Colonic mucosa (tissue), 4 donors: ENCODE results near the gene ASMTL. TPM values are rescaled to one million over a fixed set of nuclear protein-coding genes. Genes with fewer than 3 reads are reported as not detected.
"Not testable (repeated sequence)": the region's sequence is repeated elsewhere in the genome, so short reads cannot be mapped to it uniquely, and the experiment has no call there.

Source experiments
- DNase-seq: peaks from one replicate; pipeline ENCODE4 v3.0.0-alpha.2; 2020
- H3K27ac ChIP-seq: fragments of 200-600 bp; one replicate; pipeline ENCODE4 v1.8.0; 2021
- H3K27me3 ChIP-seq: fragments of 200-600 bp; one replicate; pipeline ENCODE4 v1.8.0; 2021
- H3K36me3 ChIP-seq: fragments of 200-600 bp; one replicate; pipeline ENCODE4 v1.8.0; 2021
- H3K4me1 ChIP-seq: fragments of 200-600 bp; one replicate; pipeline ENCODE4 v1.8.0; 2021; ENCODE audit warnings: mild to moderate bottlenecking
- H3K4me3 ChIP-seq: fragments of 200-600 bp; one replicate; pipeline ENCODE4 v1.8.0; 2021
- H3K9ac ChIP-seq, 2 donors: one replicate each; pipeline ENCODE4 v1.7.0; 2013; ENCODE audit warnings: control low read depth in 2 of 2, low read depth in 2 of 2, low read length in 2 of 2
- H3K9me3 ChIP-seq: fragments of 200-600 bp; one replicate; pipeline ENCODE4 v1.8.0; 2021
- CTCF ChIP-seq: fragments of 200-600 bp; IDR thresholded peaks from one replicate; pipeline ENCODE4 v1.8.0; 2022; ENCODE audit warnings: antibody characterized with exemption, mild to moderate bottlenecking
- intact Hi-C: fragments of 100-400 bp; cut with DNase I; formaldehyde crosslinking; loops from one replicate; pipeline ENCODE4 v1.14.1; 2022
- total RNA-seq, 2 donors: library from RNA; stranded (reverse); fragmentation: NEBNext Ultra II Directional in 1 of 2; extraction: Animal tissue kit (Norgen Biotek cat#: 25700) in 1 of 2; gene quantifications; one replicate each; pipeline ENCODE4 v1.2.1, GENCODE V29; 2021
- donor health status: healthy.
- donor health status: DM: no; HTN: no; CAD: no.
- donor health status: DM: no; HTN: no; CAD: no.

The ASMTL gene
- total RNA-seq, 2 donors from 2014 or later, result 17.4 to 21.6 TPM

DNA sequence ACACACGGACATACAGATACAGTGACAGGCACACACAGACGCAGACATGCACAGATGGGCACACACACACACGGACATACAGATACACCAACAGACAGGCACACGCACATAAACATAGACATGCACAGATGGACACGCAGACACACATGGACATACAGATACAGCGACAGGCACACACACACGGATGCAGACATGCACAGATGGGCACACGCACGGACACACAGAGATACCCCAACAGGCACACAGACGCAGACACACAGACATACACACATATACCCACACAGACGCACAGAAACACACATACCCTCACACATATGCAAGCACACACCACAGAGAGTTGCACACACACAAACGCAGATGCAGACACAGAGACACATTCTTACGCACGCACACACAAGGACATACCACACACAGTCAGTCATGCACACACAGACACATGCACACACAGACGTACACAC, 36.4 kb downstream of the ASMTL start:
- H3K4me3 ChIP-seq, result no peak overlapping the region
- intact Hi-C loops, result no loop called here
- H3K4me1 ChIP-seq, result no peaks in the 10 kb centered on the region
- DNase-seq, result no peak
- no peak overlapping the region for H3K27ac ChIP-seq
- no peaks in the 10 kb centered on the region for H3K36me3 ChIP-seq
- no peaks in the 10 kb centered on the region for H3K27me3 ChIP-seq
- no peak overlapping the region for H3K9ac ChIP-seq
- no peak for TF ChIP-seq CTCF
- no peaks in the 10 kb centered on the region for H3K9me3 ChIP-seq

GRCh38 chrX:1412551-1413161, 40.1 kb downstream of the ASMTL start:
- no peak for TF ChIP-seq CTCF
- DNase-seq, result no peak
- H3K4me1 ChIP-seq, result no peaks in the 10 kb centered on the region
- H3K27ac ChIP-seq, result no peak overlapping the region
- no peaks in the 10 kb centered on the region for H3K9me3 ChIP-seq
- H3K27me3 ChIP-seq, result no peaks in the 10 kb centered on the region
- H3K9ac ChIP-seq, result no peak overlapping the region
- intact Hi-C loops, result no loop called here
- no peaks in the 10 kb centered on the region for H3K36me3 ChIP-seq
- no peak overlapping the region for H3K4me3 ChIP-seq

DNA sequence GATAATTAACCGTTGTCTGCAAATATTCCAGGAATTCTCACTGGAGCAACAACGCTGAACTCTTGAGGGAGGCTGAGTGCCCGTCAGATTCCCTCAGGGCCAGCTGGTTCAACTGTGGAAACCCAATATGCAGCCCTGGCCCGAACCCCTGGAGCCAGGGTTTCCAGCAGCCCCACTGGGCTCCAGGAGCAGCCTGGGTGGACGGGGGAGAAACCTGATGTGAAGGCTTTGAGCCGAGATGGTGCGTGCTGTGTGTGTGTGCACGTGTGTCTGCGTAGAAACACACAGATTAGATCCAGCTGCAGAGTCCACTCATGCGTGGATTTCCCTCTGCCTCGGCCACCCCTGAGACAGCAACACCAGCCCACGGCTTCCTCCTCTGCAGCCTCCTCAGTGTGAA, 41.4 kb downstream of the ASMTL start:
- no peak for DNase-seq

DNA sequence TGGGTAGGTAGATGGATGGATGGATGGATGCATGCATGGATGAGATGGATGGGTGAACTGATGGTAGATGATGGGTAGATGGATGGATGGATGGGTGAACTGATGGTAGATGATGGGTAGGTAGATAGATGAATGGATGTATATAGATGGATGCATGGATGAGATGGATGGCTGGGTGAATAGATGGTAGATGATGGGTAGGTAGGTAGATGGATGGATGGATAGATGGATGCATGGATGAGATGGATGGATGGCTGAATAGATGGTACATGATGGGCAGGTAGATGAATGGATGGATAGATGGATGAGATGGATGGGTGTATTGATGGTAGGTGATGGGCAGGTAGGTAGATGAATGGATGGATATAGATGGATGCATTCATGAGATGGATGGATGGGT, 45.7 kb downstream of the ASMTL start:
- TF ChIP-seq CTCF, result no peak
- H3K27ac ChIP-seq, result no peak overlapping the region
- no peak overlapping the region for H3K4me3 ChIP-seq
- no peaks in the 10 kb centered on the region for H3K4me1 ChIP-seq
- H3K9me3 ChIP-seq, result no peaks in the 10 kb centered on the region
- intact Hi-C loops, result no loop called here
- H3K9ac ChIP-seq, result no peak overlapping the region
- H3K36me3 ChIP-seq, result no peaks in the 10 kb centered on the region
- no peaks in the 10 kb centered on the region for H3K27me3 ChIP-seq
- DNase-seq, result no peak

More for the DNA sequence above, 41.4 kb downstream of the ASMTL start:
- Histone ChIP-seq H3K27ac (no peak overlapping the region), H3K4me1 (no peaks in the 10 kb centered on the region), H3K9me3 (no peaks in the 10 kb centered on the region), H3K36me3 (no peaks in the 10 kb centered on the region), H3K4me3 (no peak overlapping the region), H3K9ac (no peak overlapping the region), H3K27me3 (no peaks in the 10 kb centered on the region)
- intact Hi-C loops, result no loop called here
- no peak for TF ChIP-seq CTCF

- H3K36me3 ChIP-seq, H3K4me1 ChIP-seq, H3K9me3 ChIP-seq, H3K9ac ChIP-seq, H3K27me3 ChIP-seq, intact Hi-C loops, H3K4me3 ChIP-seq, DNase-seq, H3K27ac ChIP-seq: not testable (repeated sequence)
These were observed 46.9 kb downstream of the ASMTL start for GRCh38 chrX:1405769-1406168.

- H3K9me3 ChIP-seq, H3K9ac ChIP-seq, H3K27ac ChIP-seq, H3K4me3 ChIP-seq, H3K27me3 ChIP-seq, H3K36me3 ChIP-seq, intact Hi-C loops, H3K4me1 ChIP-seq, DNase-seq: not testable (repeated sequence)
These were observed 48.8 kb downstream of the ASMTL start for GRCh38 chrX:1403867-1404266.
